ENCODE results near the gene RASL10A.
A peak's percentile ranks its signal among the peaks of the same experiment; 100 is the strongest.

RASL10A gene

GRCh38 chr22:29311464-29312217, 3.9 kb downstream of the RASL10A start:
- DNase-seq: no peak
- no CpG with 5 or more reads among the region's 50 CpGs for WGBS (ENCODE audit: extremely low coverage, insufficient coverage, insufficient read length)
- peaks cover 9% of the 10 kb centered on the region for H3K79me1 ChIP-seq (ENCODE audit: low read length)
- no peak overlapping the region for H3K4me3 ChIP-seq (ENCODE audit: low read depth, low read length)
- no peak overlapping the region for H2BK5ac ChIP-seq (ENCODE audit: low read depth, low read length, poor library complexity)
- H2BK12ac ChIP-seq (ENCODE audit: low read length): no peak overlapping the region
- H2AK5ac ChIP-seq (ENCODE audit: low read length): no peak overlapping the region
- peaks cover 31% of the 10 kb centered on the region for H3K27me3 ChIP-seq (ENCODE audit: insufficient read depth, low read length)
- H3K18ac ChIP-seq (ENCODE audit: low read length): no peak overlapping the region
- H3K4me1 ChIP-seq (ENCODE audit: control insufficient read depth in 1 of 2, insufficient read depth in 2 of 2, low read length in 2 of 2): peaks cover 28 to 38% of the 10 kb centered on the region in 2 experiments
- no peak overlapping the region for H3K4ac ChIP-seq (ENCODE audit: low read depth, low read length)
- H2BK120ac ChIP-seq (ENCODE audit: insufficient read depth, low read length, poor library complexity): no peak overlapping the region
- no peak overlapping the region for H4K12ac ChIP-seq (ENCODE audit: low read depth, low read length)
- H3K14ac ChIP-seq (ENCODE audit: low read length): no peak overlapping the region
- H3K36me3 ChIP-seq (ENCODE audit: control insufficient read depth in 1 of 2, insufficient read depth in 2 of 2, low read length in 2 of 2): peaks cover 7 to 9% of the 10 kb centered on the region in 2 experiments
- no peak overlapping the region for H3K27ac ChIP-seq (ENCODE audit: low read depth, low read length)
- no peak overlapping the region for H2AFZ ChIP-seq (ENCODE audit: insufficient read depth, low read length, poor library complexity)
- no peak overlapping the region for H3K4me2 ChIP-seq (ENCODE audit: low read length)
- H3K9me3 ChIP-seq (ENCODE audit: insufficient read depth, low read depth, low read length): peaks cover 3% of the 10 kb centered on the region
- H4K8ac ChIP-seq (ENCODE audit: low read depth, low read length): no peak overlapping the region
- H4K91ac ChIP-seq (ENCODE audit: low read depth, low read length): no peak overlapping the region
- H3K23ac ChIP-seq (ENCODE audit: low read length): no peak overlapping the region
- H3K79me2 ChIP-seq (ENCODE audit: control insufficient read depth, insufficient read depth, low read length, poor library complexity): peaks cover 5% of the 10 kb centered on the region
- no peak overlapping the region for H3K9ac ChIP-seq (ENCODE audit: low read length)

GRCh38 chr22:29310863-29311339, 4.6 kb downstream of the RASL10A start:
- no peak overlapping the region for H2BK5ac ChIP-seq (ENCODE audit: low read depth, low read length, poor library complexity)
- peaks cover 7 to 9% of the 10 kb centered on the region in 2 experiments for H3K36me3 ChIP-seq (ENCODE audit: control insufficient read depth in 1 of 2, insufficient read depth in 2 of 2, low read length in 2 of 2)
- H3K9ac ChIP-seq (ENCODE audit: low read length): no peak overlapping the region
- H4K8ac ChIP-seq (ENCODE audit: low read depth, low read length): no peak overlapping the region
- H2AFZ ChIP-seq (ENCODE audit: insufficient read depth, low read length, poor library complexity): no peak overlapping the region
- H2AK5ac ChIP-seq (ENCODE audit: low read length): peak overlapping the region; percentile 13
- DNase-seq: peak; percentile 96
- no CpG with 5 or more reads among the region's 18 CpGs for WGBS (ENCODE audit: extremely low coverage, insufficient coverage, insufficient read length)
- H4K91ac ChIP-seq (ENCODE audit: low read depth, low read length): no peak overlapping the region
- H3K79me2 ChIP-seq (ENCODE audit: control insufficient read depth, insufficient read depth, low read length, poor library complexity): peaks cover 5% of the 10 kb centered on the region
- no peak overlapping the region for H2BK120ac ChIP-seq (ENCODE audit: insufficient read depth, low read length, poor library complexity)
- no peak overlapping the region for H4K12ac ChIP-seq (ENCODE audit: low read depth, low read length)
- no peak overlapping the region for H2BK12ac ChIP-seq (ENCODE audit: low read length)
- peaks cover 29 to 39% of the 10 kb centered on the region in 2 experiments for H3K4me1 ChIP-seq (ENCODE audit: control insufficient read depth in 1 of 2, insufficient read depth in 2 of 2, low read length in 2 of 2)
- no peak overlapping the region for H3K23ac ChIP-seq (ENCODE audit: low read length)
- H3K27ac ChIP-seq (ENCODE audit: low read depth, low read length): no peak overlapping the region
- peaks cover 3% of the 10 kb centered on the region for H3K9me3 ChIP-seq (ENCODE audit: insufficient read depth, low read depth, low read length)
- H3K27me3 ChIP-seq (ENCODE audit: insufficient read depth, low read length): peaks cover 27% of the 10 kb centered on the region
- no peak overlapping the region for H3K4me3 ChIP-seq (ENCODE audit: low read depth, low read length)
- peak overlapping the region; percentile 28 for H3K4me2 ChIP-seq (ENCODE audit: low read length)
- peaks cover 14% of the 10 kb centered on the region for H3K79me1 ChIP-seq (ENCODE audit: low read length)
- H3K14ac ChIP-seq (ENCODE audit: low read length): no peak overlapping the region
- no peak overlapping the region for H3K4ac ChIP-seq (ENCODE audit: low read depth, low read length)
- H3K18ac ChIP-seq (ENCODE audit: low read length): no peak overlapping the region

- H3K9ac ChIP-seq (ENCODE audit: low read length): no peak overlapping the region
- H3K36me3 ChIP-seq (ENCODE audit: control insufficient read depth in 1 of 2, insufficient read depth in 2 of 2, low read length in 2 of 2): peaks cover 7 to 9% of the 10 kb centered on the region in 2 experiments
- no CpG with 5 or more reads among the region's 28 CpGs for WGBS (ENCODE audit: extremely low coverage, insufficient coverage, insufficient read length)
- H3K27me3 ChIP-seq (ENCODE audit: insufficient read depth, low read length): peaks cover 22% of the 10 kb centered on the region
- H2BK120ac ChIP-seq (ENCODE audit: insufficient read depth, low read length, poor library complexity): no peak overlapping the region
- peaks cover 30 to 41% of the 10 kb centered on the region in 2 experiments for H3K4me1 ChIP-seq (ENCODE audit: control insufficient read depth in 1 of 2, insufficient read depth in 2 of 2, low read length in 2 of 2)
- no peak overlapping the region for H4K91ac ChIP-seq (ENCODE audit: low read depth, low read length)
- peaks cover 5% of the 10 kb centered on the region for H3K79me2 ChIP-seq (ENCODE audit: control insufficient read depth, insufficient read depth, low read length, poor library complexity)
- no peak overlapping the region for H4K12ac ChIP-seq (ENCODE audit: low read depth, low read length)
- H3K14ac ChIP-seq (ENCODE audit: low read length): no peak overlapping the region
- no peak overlapping the region for H2AFZ ChIP-seq (ENCODE audit: insufficient read depth, low read length, poor library complexity)
- H2AK5ac ChIP-seq (ENCODE audit: low read length): peak overlapping the region; percentile 13
- H3K23ac ChIP-seq (ENCODE audit: low read length): no peak overlapping the region
- H3K4me3 ChIP-seq (ENCODE audit: low read depth, low read length): no peak overlapping the region
- peak; percentile 96 for DNase-seq
- peaks cover 3% of the 10 kb centered on the region for H3K9me3 ChIP-seq (ENCODE audit: insufficient read depth, low read depth, low read length)
- H2BK5ac ChIP-seq (ENCODE audit: low read depth, low read length, poor library complexity): no peak overlapping the region
- peaks cover 14% of the 10 kb centered on the region for H3K79me1 ChIP-seq (ENCODE audit: low read length)
- H3K18ac ChIP-seq (ENCODE audit: low read length): no peak overlapping the region
- no peak overlapping the region for H3K4me2 ChIP-seq (ENCODE audit: low read length)
- H4K8ac ChIP-seq (ENCODE audit: low read depth, low read length): no peak overlapping the region
- H2BK12ac ChIP-seq (ENCODE audit: low read length): no peak overlapping the region
- no peak overlapping the region for H3K27ac ChIP-seq (ENCODE audit: low read depth, low read length)
- H3K4ac ChIP-seq (ENCODE audit: low read depth, low read length): no peak overlapping the region
These were observed 5.2 kb downstream of the RASL10A start for GRCh38 chr22:29310065-29310862.

- Histone ChIP-seq H3K14ac (ENCODE audit: low read length) (no peak overlapping the region), H3K79me2 (ENCODE audit: control insufficient read depth, insufficient read depth, low read length, poor library complexity) (peaks cover 5% of the 10 kb centered on the region), H3K79me1 (ENCODE audit: low read length) (peaks cover 14% of the 10 kb centered on the region), H4K8ac (ENCODE audit: low read depth, low read length) (no peak overlapping the region), H3K9me3 (ENCODE audit: insufficient read depth, low read depth, low read length) (peaks cover 3% of the 10 kb centered on the region), H2AK5ac (ENCODE audit: low read length) (no peak overlapping the region), H4K12ac (ENCODE audit: low read depth, low read length) (no peak overlapping the region), H3K36me3 (ENCODE audit: control insufficient read depth in 1 of 2, insufficient read depth in 2 of 2, low read length in 2 of 2) (peaks cover 7 to 9% of the 10 kb centered on the region in 2 experiments), H3K27me3 (ENCODE audit: insufficient read depth, low read length) (peaks cover 14% of the 10 kb centered on the region), H2BK120ac (ENCODE audit: insufficient read depth, low read length, poor library complexity) (no peak overlapping the region), H3K4me2 (ENCODE audit: low read length) (no peak overlapping the region), H2BK5ac (ENCODE audit: low read depth, low read length, poor library complexity) (no peak overlapping the region), H3K18ac (ENCODE audit: low read length) (no peak overlapping the region), H2BK12ac (ENCODE audit: low read length) (no peak overlapping the region), H3K23ac (ENCODE audit: low read length) (no peak overlapping the region), H3K9ac (ENCODE audit: low read length) (no peak overlapping the region), H3K4ac (ENCODE audit: low read depth, low read length) (no peak overlapping the region), H3K4me1 (ENCODE audit: control insufficient read depth in 1 of 2, insufficient read depth in 2 of 2, low read length in 2 of 2) (peaks cover 26 to 33% of the 10 kb centered on the region in 2 experiments), H2AFZ (ENCODE audit: insufficient read depth, low read length, poor library complexity) (no peak overlapping the region), H3K4me3 (ENCODE audit: low read depth, low read length) (no peak overlapping the region), H3K27ac (ENCODE audit: low read depth, low read length) (no peak overlapping the region), H4K91ac (ENCODE audit: low read depth, low read length) (no peak overlapping the region)
- no peak for DNase-seq
- no CpG with 5 or more reads among the region's 21 CpGs for WGBS (ENCODE audit: extremely low coverage, insufficient coverage, insufficient read length)
These were observed 6.0 kb downstream of the RASL10A start for GRCh38 chr22:29309332-29310064.
